NCI-H2107 (cell line): Measurements from ENCODE around the gene CFH.
"Not testable (repeated sequence)": the region's sequence is repeated elsewhere in the genome, so short reads cannot be mapped to it uniquely, and the experiment has no call there.

Experiments used
- DNase-seq: peaks from one replicate; lab custom pipeline; 2025; lab: John Stamatoyannopoulos, UW

Gene CFH

DNA sequence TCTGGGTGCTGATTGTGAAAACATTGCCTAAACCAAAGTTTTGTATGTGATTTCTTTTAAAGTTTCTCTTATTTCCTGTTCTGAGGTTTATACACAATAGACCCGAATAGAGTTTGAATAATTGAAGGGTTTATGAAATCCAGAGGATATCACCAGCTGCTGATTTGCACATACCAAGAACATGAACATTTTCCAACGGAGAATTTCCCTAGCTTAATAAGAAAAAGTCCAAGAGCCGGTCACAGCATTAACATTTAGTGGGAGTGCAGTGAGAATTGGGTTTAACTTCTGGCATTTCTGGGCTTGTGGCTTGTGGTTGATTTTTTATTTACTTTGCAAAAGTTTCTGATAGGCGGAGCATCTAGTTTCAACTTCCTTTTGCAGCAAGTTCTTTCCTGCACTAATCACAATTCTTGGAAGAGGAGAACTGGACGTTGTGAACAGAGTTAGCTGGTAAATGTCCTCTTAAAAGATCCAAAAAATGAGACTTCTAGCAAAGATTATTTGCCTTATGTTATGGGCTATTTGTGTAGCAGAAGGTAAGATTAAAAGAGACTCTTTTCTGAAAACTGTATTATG lies at the start of gene CFH:
Gene CFH (plus strand): TSS at position 407 of the 579 bp plus-strand sequence. CDS start 75 bp downstream, at position 482.
- no peak for DNase-seq

DNA sequence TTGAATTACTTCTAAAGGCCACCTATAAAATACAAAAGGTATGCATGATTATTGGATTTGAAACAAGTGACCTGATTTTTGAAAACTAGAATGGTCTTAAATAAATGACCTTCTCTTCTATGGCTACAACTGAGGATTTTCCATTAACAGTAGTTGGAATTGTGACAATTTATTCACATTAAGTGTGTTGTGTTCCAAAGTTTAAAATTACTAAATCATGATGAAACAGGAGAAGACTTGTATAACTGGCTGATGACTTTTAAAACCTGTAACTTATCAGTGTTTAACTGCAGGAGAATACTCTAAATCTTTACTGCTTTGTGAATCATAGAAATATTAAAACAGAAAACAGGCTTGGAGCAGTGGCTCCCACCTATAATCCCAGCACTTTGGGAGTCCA lies 48.2 kb upstream of the CFH start:
- no peak for DNase-seq

DNA sequence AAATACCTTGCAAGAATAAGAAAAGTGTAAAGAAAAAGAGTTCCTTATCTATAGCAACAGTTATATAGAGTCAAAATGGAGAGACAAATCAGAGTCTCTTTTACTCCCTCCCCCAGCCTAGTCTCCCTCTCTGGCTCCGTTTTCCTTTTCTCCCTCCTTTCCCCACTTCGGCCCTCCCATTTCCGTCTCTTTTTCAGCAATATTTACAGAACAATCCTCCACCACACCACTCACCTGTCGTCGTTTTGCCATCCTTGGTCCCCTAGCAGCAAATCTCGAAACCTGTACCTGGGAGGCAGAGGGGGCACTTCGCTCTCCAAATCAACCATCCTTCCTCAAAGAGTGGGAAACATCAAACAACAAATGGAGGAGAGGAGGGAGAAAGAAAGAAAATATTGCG lies 43.9 kb upstream of the CFH start:
- no peak for DNase-seq

DNA sequence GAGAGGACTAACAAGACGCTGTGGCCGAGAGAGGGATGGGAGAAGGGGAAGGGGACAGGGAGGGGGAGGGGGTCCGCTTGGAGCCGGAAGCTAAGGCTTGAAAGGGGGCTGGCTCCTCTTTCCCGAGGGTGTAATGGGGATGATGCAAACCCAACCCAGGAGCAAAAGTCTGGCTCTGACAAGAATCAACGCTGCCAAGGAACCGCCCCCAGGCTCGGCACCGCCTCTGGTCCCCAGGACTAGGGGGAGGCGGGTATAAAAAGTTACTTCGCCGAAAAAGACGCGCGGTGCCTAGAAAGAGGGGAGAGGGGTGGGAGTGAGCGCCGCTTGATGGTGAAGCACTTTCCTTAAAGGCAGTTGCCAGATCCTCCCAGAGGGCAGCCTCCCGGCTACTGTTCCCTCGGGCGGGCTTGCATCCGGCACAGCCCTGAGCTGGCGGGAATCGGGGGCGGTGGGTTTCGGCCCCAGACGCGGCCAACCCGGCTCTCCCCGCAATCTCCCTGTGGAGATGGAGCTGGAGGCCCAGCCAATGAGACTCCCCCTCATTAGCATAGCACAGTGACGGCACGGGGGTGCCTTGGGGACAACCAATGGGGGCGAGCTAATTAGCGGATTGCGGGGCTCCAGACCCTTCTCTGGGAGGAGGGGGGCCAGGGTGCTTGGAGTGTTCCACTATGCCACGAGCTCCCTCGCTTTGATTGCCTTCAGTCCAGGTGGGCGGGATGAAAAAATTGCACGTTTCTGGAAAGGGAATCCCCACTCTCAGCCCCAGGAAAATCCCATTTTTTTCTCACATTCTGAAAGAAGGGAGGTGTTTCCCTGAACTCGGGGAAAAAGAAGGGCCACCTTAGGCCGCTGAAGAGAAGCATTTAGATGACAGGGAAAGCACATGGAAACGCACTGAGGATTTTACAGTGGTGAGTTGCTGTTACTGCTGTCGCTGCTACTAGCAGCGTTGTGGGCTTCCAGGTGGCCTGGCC lies 43.2 kb upstream of the CFH start, which contains the start of gene KCNT2:
Gene KCNT2 (minus strand): TSS at position 51 of the 980 bp plus-strand sequence. CDS start 131 bp downstream, outside the sequence.
- peak; percentile 83 for DNase-seq

DNA sequence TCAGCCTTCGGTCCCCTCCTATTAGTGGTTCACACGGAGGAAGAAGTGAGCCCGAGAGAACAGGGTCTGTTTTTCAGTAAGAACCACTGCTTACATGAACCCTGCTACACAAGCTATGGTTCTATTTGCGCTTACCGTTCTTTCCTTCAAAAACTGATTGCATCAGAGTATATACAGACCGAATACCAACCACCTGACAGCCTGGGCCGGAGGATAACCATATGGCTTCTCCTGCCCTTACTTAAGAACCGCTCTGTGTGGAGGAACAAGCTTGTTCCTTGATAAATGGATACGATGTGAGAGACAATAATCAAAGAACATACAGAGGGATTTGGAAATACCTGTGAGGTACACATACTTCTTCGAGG lies 42.5 kb upstream of the CFH start:
- no peak for DNase-seq

DNA sequence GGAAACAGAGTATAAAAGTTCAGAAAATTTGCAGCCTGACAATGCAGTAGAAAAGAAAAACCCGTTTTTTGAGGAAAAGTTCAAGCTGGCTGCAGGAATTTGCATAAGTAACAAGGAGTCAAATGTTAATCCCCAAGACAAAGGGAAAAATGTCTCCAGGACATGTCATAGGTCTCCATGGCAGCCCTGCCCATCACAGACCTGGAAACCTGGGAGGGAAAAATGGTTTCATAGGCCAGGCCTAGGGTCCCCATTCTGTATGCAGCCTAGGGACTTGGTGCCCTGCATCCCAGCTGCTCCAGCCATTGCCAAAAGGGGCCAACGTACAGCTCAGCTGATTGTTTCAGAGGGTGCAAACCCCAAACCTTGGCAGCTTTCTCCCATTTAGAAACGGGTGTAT lies 40.0 kb upstream of the CFH start:
- DNase-seq = no peak

DNA sequence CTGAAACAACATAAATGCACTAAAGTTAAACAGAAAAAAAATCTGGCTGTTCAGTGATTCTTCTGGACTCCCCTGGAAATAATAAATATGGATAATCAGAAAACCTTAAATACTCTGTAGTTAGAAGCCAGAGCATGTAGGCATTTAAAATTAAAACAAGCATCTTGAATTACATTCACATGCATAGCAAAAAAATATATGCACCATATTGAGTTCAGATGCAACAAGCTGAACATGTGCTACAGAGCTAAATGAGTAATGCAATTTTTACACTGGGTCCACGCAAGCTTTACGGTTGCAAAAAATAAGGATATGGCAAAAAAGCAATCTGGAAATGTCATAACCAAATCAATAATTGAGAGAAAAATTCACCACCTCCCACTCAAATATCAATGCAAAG lies 32.1 kb upstream of the CFH start:
- DNase-seq = no peak

DNA sequence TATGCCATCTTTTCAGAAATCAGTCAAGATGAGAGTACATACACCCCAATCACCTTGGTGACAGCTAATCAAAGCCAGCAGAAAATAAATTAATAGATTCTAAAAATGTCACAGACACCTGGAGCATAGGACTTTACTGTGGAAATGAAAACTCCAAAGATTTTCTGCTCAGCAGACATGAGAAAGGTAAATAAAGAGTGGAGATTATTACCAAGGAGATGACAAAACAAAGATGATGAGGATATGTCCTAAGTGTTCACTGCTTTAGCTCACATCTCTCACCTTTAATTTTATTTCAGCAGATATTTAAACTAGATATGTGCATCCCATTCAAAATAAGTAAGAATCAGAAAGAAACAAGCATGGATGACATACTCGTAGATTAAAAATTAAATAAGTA lies 28.8 kb upstream of the CFH start:
- no peak for DNase-seq

DNA sequence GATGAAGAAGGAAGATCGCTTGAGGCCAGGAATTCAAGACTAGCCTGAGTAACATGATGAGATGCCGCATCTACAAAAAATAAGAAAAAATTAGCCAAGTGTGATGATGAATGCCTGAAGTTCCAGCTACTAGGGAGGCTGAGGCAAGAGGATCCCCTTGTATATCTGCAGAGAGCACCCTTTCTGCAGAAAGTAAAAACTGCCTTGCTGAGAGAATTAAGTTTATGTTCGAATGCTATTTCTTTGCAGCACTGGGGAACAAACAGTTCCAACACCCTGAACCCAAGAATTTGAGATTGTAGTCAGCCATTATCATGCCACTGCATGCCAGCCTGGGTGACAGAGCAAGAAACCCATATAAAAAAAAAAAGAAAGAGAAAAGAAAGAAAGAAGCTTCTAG lies 23.0 kb upstream of the CFH start:
- DNase-seq = no peak

DNA sequence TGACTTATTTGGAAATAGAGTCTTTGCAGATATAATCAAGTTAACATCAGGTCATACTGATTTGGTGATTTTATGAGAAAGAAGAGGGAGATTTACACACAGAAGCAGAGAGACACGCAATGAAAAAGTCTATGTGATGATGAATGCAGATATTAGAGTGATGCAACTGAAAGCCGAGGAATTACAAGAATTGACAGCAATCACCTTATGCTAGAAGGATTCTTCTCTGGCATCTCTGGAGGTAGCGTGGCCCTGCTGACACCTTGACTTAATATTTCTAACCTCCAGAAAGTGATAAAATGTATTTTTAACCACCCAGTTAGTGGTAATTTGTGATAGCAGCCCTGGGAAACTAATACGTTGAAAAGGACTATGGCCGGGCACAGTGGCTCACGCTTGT lies 14.2 kb upstream of the CFH start:
- no peak for DNase-seq

DNA sequence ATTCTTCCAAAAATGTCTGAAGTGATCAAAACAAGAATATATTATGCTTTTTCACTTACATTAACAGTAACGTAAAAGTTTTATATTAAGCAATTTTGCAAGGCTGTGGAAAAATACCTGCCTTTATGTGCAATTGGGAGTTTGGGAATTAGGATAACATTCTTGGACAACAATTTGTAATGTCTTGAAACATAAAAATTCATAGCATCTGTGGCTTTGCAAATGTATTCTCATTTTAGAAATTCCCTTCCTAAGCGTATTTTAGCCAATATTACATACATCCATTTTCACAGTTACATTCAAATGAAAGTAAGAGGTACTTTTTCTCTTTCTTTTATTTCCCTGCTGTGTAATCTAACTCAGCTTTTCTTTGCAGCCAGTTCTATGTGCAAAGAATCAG lies 13.4 kb upstream of the CFH start:
- no peak for DNase-seq

DNA sequence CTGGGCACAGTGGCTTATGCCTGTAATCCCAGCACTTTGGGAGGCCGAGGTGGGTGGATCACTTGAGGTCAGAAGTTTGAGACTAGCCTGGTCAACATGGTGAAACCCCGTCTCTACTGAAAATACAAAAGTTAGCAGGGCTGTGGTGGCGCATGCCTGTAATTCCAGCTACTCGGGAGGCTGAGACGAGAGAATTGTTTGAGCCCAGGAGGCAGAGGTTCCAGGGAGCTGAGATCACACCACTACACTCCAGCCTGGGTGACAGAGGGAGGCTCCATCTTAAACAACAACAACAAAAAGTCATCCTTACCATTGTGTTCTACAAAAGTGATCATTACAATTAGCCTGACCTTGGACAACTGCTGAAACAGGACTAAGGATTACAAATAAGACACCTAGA lies 12.6 kb upstream of the CFH start:
- not testable (repeated sequence) for DNase-seq

DNA sequence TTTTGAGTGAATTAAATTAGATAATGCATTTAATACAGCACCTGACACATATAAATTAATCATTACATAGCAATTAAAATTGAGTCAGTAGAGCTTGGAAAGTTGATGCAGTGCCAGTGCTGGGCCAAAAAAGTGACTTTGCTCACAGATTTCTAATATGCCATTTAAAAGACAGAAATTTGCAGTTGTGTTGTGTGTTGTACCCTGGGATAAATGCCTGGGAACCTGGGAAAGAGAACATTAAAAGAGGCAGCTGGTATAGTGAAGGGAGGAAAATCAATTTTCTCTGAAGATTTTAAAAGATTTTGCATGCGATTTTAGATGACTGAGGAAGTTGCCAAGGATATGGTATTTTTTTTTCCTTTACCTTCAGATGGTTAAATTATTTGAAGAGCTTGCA lies 10.9 kb upstream of the CFH start:
- DNase-seq = no peak

DNA sequence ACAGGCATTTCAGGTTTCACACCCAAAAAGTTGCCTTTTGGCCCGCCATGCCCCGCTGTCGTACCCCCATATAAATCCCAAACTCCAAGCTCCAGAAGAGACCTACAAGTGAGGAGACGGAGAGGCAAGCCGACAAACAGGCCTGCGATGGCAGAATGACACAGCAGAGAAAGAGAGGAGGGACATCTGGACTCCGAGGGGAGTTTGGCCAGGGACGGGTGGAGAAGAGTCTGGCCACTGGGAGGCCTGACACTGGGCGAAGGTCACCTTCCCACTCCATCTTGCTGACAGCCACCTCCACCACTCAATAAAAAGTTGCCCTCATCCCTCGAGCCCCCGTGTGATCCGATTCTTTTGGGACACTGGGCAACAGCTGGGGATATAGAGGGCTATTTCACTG lies 1.9 kb upstream of the CFH start:
- no peak for DNase-seq

DNA sequence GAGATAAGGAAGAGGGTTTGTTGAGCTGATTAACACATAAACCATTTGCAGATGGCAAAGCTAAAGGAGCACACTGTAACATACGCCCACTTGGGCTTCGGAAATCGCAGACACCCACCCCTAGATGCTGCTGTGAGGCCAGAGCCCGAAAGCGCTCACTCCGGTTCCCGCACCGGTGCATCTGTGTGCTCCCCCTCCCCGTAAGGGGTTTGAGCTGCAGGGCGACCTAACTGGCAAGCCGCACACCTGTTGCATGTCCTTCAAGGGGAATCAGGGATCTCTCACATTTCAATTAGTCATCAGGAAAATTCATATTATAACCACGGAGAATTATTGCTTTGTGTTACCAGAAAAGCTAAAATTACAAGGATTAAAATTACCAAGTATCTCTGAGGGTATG lies 1.4 kb upstream of the CFH start:
- DNase-seq = no peak

DNA sequence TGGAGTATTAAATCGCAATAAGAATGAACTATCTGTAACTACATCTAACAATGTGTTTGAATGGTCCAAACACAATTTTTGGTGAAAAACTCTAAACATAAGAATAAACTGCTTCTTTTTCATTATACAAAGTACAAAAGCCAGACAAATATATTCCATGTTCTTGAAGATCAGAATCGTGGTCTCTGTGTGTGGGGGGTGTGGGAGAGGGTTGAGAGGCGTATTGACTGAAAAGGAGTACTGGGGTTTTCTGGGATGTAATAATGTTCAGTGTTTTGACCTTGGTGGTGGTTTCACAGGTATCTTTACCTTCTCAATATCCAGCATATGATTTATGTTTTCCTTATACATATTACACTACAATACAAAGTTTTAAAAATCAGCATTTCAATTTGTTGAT lies 764 bp upstream of the CFH start:
- no peak for DNase-seq

DNA sequence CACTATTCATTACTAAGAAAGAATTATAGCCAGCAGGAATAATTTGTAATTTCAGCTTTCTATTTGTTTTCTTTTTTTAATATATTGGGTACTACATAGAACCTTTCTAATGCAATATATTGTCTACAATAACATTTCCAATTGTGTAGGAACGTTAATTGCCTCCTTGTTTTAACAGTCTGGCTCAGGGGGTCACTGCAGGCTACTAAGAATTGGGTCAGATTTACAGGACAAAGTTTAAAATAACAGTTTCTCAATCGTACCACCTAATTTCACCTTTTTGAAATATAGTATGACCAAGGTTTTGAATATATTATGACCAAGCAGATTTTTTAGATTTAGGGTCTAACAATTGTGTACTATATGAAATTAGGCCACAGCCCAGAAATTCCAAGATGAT lies 2.4 kb downstream of the CFH start:
- DNase-seq = no peak

DNA sequence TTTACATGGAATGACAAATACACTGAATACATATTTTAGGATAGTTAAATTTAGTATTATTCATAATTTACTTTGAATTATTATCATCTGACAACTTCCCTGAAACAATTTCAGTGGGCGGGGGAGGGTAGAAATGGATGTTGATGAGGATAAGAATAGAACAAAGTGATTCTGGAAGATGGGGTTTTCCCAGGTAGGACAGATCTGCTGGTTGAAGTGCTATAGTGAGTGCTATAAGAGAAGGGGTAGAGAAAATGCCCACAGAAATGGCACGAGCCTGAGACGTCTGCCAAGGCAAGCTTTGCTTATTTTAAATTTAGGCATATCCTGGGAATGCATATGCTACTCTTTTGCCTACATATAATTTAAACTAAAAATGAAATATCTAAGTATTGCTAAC lies 3.2 kb downstream of the CFH start:
- no peak for DNase-seq

DNA sequence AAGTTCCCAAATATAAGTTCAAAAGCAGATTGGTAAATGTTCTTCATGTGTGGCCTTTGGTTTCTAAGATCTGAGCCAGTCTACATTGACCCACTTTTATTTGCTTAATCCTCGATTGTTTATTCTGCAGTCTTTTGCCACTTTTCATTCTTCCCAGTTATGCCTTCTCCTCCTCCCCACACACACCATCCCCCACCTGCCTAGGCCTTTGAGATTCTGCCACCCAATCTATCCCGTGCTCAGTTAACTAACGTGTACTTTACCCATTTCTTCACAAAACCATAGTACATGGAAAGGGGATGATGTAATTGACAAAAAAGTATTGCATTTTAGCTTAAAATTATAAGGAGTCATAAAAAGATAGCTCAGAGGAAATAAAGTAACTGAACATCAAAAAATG lies 3.7 kb downstream of the CFH start:
- no peak for DNase-seq

DNA sequence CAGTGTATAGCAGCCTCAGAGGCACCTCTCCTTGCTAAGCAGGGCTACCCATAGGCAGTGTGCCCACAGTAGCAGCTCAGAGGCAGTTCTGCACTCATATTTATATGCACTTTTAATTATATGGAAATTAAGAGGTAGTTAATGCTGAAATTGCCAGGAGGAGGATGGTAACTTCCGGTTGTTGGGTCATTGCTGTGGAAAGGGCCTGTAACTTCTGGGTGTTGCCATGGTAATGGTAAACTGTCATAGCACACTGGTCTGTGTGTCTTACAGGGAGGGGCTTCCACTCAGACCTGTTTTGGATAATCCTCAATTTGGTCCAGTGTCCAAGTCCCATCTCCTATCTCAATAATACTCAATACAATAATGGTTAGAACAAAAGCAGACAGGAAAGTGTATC lies 7.6 kb downstream of the CFH start:
- DNase-seq = no peak

DNA sequence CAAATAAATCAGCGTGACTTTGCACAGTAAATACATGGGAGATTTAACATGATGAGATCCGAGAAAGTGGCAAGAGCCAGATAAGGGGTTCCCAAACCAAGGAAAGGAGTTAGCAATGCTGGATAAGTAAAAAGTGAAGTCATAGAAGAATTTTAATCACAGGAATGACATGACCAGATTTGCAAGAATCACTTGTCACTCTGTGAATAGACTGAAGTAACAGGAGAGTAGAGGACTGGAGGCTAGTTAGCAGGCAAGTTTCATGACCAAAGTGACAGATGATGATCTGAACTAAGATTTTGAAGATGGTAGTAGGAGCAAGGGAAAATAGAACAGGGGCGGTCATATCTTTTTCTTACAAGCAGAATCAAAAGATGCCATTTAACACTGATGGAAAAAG lies 8.4 kb downstream of the CFH start:
- DNase-seq = no peak

DNA sequence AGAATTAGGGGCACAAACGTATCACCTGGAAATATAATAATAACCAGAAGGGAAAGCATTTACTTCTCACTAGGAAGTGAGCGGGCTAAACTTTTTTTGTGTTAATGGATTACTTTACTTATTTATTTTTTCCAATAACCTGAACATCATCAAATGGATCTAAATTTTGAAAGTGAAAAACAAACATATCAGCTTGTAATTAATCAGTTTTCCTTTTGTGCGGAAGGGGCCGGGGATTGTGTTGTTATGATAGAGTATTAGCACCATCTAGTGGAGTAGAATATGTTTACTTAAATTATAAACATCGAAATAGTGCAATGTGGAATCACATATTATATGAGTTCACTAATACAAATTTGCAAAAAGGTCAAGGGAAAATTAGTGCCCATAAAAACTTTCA lies 9.0 kb downstream of the CFH start:
- peak; percentile 14 for DNase-seq

DNA sequence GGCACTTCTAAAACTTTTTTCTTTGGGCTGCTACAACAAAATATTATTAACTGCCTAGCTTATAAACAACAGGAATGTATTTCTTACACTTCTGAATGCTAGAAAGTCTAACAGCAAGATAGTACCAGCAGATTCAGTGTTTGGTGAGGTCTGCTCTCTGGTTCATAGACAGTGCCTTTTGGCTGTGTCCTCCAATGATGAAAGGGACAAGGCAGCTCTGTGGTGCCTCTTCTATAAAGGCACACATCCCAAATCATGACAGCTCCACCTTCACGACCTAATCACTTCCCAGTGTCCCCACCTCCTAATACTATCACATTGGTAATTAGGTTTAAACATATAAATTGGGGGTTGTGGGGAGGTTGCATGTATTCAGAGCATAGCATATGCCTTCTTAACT lies 9.5 kb downstream of the CFH start:
- DNase-seq = no peak

DNA sequence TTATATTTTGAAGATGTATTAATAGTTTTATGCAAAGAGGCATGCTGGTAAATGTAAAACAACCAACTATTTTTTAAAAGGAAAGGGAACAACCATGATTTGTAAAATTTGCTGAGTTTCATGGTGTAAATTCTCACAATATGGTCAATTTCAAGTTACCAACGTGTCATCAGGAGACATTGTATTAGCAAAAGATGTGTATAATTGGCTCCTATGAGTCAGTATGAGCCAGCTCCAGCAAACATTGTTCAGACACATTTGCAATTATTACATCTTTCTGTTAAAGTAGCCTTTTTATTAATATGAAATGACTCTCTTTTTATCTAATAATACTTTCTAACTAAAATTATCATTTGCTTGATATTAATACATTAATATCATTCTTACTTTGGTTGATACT lies 15.3 kb downstream of the CFH start:
- DNase-seq = no peak
